PC-3 (cell line): ENCODE measurements around the gene ARSK. TPM values are rescaled to one million over a fixed set of nuclear protein-coding genes. Genes with fewer than 3 reads are reported as not detected.

ENCODE experiments used
- ATAC-seq: fragments of 200-7000 bp; cut with Tn5 transposase; 2 replicates; pipeline ENCODE4 v1.9.1; 2020; ENCODE audit warnings: mild to moderate bottlenecking, moderate library complexity
- BruUV-seq: library from RNA; stranded (reverse); fragments of 400-500 nt; replicated peaks from 2 replicates; lab custom pipeline; 2021; lab: Mats Ljungman, UMichigan
- CTCF ChIA-PET: fragments of 300-600 bp; sonication (Branson Sonifier 250); formaldehyde crosslinking; loops from one replicate; lab custom pipeline; 2022; ENCODE audit warnings: antibody characterized with exemption; lab: Charles Lee
- POLR2A ChIA-PET: fragments of 300-600 bp; sonication (Branson Sonifier 250); formaldehyde crosslinking; loops from one replicate; lab custom pipeline; 2022; ENCODE audit warnings: antibody characterized with exemption; ENCODE audit not compliant: unreplicated experiment; lab: Charles Lee
- DNase-seq: peaks from one replicate; pipeline ENCODE4 v3.0.0-alpha.2; 2015
- H2AFZ ChIP-seq: fragments of 300-600 bp; sonication (generic); 2 replicates; pipeline ENCODE4 v1.6.0; 2016; ENCODE audit warnings: antibody characterized with exemption, low read length
- H3F3A ChIP-seq: fragments of 300-600 bp; sonication (generic); one replicate; pipeline ENCODE4 v1.6.0; 2017; ENCODE audit warnings: antibody characterized with exemption, low read length, control low read depth, mild to moderate bottlenecking; ENCODE audit not compliant: unreplicated experiment
- H3K27ac ChIP-seq: fragments of 300-600 bp; sonication (generic); 2 replicates; pipeline ENCODE4 v1.5.1; 2016; ENCODE audit warnings: mild to moderate bottlenecking, low read length
- H3K27me3 ChIP-seq: fragments of 300-600 bp; sonication (generic); 2 replicates; pipeline ENCODE4 v1.6.1; 2016; ENCODE audit warnings: low read length, mixed read lengths
- H3K36me3 ChIP-seq: fragments of 300-600 bp; sonication (generic); 2 replicates; pipeline ENCODE4 v1.6.1; 2016; ENCODE audit warnings: low read depth, mixed run types, low read length, mixed read lengths
- H3K4me1 ChIP-seq: fragments of 300-600 bp; sonication (generic); 2 replicates; pipeline ENCODE4 v1.5.1; 2016; ENCODE audit warnings: low read length; ENCODE audit not compliant: insufficient read depth
- H3K4me2 ChIP-seq: fragments of 300-600 bp; sonication (generic); 2 replicates; pipeline ENCODE4 v1.6.0; 2016; ENCODE audit warnings: low read length
- H3K4me3 ChIP-seq: fragments of 300-600 bp; sonication (generic); 2 replicates; pipeline ENCODE4 v1.5.1; 2016; ENCODE audit warnings: mild to moderate bottlenecking, low read length, mixed read lengths
- H3K79me2 ChIP-seq: fragments of 300-600 bp; sonication (generic); 2 replicates; pipeline ENCODE4 v1.6.1; 2017; ENCODE audit warnings: low read length, mixed read lengths
- H3K9ac ChIP-seq: fragments of 300-600 bp; sonication (generic); 2 replicates; pipeline ENCODE4 v1.6.0; 2016; ENCODE audit warnings: mild to moderate bottlenecking, low read length
- H3K9me2 ChIP-seq: fragments of 300-600 bp; sonication (generic); replicated peaks from 2 replicates; pipeline ENCODE4 v1.6.1; 2016; ENCODE audit warnings: mixed run types, low read length, mixed read lengths
- H3K9me3 ChIP-seq: fragments of 300-600 bp; sonication (generic); 2 replicates; pipeline ENCODE4 v1.6.1; 2016; ENCODE audit warnings: low read length, mixed read lengths
- H4K20me1 ChIP-seq: fragments of 300-600 bp; sonication (generic); 2 replicates; pipeline ENCODE4 v1.6.1; 2016; ENCODE audit warnings: low read length, mixed read lengths
- EZH2 ChIP-seq: fragments of 300-600 bp; sonication (generic); IDR thresholded peaks from one replicate; pipeline ENCODE4 v1.6.1; 2017; ENCODE audit warnings: antibody characterized with exemption, mild to moderate bottlenecking, low read length; ENCODE audit not compliant: unreplicated experiment
- EZH2phosphoT487 ChIP-seq: fragments of 300-600 bp; sonication (generic); IDR thresholded peaks from 2 replicates; pipeline ENCODE4 v1.6.1; 2018; ENCODE audit warnings: mild to moderate bottlenecking, antibody characterized with exemption, low read length, borderline replicate concordance
- intact Hi-C: fragments of 100-400 bp; cut with micrococcal nuclease; formaldehyde crosslinking; loops from 2 replicates; pipeline ENCODE4 v1.9.0; 2023
- total RNA-seq: library from RNA; depleted of rRNA; stranded (reverse); fragments of >200 nt; gene quantifications from 2 replicates; pipeline ENCODE4 v1.2.3, GENCODE V29; 2014
- TF ChIP-seq, protein P1 (sequence below): fragments of 300-600 bp; sonication (generic); conservative IDR thresholded peaks from 2 replicates; pipeline ENCODE4 v1.5.1; 2017; ENCODE audit warnings: antibody characterized with exemption, low read depth, mild to moderate bottlenecking, low read length

The ARSK gene
- total RNA-seq, 1 experiment from 2014 or later, result 10.5 TPM

DNA sequence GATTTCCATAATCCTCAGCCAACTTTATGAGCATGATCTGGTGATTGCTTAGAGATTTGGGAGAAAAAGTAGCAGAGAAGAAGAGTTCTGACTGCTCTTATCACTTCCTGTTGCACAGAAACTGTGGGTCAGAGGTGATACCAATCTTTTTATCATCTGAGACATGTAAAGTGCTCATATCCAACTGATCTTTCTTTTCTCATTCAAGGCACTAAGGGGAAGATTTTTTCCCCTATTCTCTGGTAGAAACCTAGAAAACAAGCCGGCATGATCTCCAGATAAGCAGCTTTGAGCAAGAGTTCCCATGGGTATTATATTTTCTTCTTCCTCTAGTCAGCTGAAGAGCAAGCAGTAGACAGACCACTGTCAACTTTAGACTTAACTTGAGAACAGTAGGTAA is 36.0 kb downstream of the ARSK start:
- peak overlapping the region; percentile 11; the same call in 1 of the 2 replicates for H3K4me2 ChIP-seq
- CTCF ChIA-PET, result no interaction called here

DNA sequence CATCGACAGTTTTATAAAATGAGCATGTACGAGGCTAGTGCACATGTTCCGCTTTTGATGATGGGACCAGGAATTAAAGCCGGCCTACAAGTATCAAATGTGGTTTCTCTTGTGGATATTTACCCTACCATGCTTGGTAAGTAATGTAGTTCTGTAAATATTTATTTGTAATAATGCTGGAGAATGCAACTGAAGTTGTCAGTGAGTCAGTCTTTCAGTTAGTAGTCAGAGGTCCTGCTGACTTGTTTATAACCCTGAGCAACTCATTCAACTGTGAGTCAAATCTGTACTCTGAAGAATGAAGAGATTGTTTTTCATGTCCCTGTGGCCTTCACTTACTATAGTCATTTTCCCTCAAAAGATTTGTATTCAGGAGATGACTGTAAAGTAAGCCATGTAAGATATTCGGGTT is 36.6 kb downstream of the ARSK start:
- Histone ChIP-seq H3K27ac (peak overlapping the region; percentile 81), H4K20me1 (no peaks in the 10 kb centered on the region), H3K27me3 (no peaks in the 10 kb centered on the region), H3K9me2 (no peaks in the 10 kb centered on the region), H3K79me2 (no peaks in the 10 kb centered on the region), H2AFZ (no peak overlapping the region), H3K36me3 (no peaks in the 10 kb centered on the region; the same call in 1 of the 2 replicates), H3K4me1 (peaks cover 28% of the 10 kb centered on the region), H3F3A (peaks cover 6% of the 10 kb centered on the region), H3K4me3 (no peak overlapping the region), H3K9ac (no peak overlapping the region), H3K4me2 (peak overlapping the region; percentile 54), H3K9me3 (no peaks in the 10 kb centered on the region)
- intact Hi-C loops, result loop anchor here (2.0 kb wide), 1 partner anchor 37 kb away; the partner anchor contains the start of genes ARSK and SKIC3
- peak; percentile 90 for DNase-seq
- ChIA-PET CTCF (no interaction called here), POLR2A (interaction anchor here (0.6 kb wide), 1 partner anchor 271 kb away, joined by 3 read pairs; no protein-coding TSS in a partner anchor)
- peak; percentile 98 for ATAC-seq
- BruUV-seq, result no TSS peak
- TF ChIP-seq EZH2phosphoT487, result no peak
- TF ChIP-seq, protein P1, sequence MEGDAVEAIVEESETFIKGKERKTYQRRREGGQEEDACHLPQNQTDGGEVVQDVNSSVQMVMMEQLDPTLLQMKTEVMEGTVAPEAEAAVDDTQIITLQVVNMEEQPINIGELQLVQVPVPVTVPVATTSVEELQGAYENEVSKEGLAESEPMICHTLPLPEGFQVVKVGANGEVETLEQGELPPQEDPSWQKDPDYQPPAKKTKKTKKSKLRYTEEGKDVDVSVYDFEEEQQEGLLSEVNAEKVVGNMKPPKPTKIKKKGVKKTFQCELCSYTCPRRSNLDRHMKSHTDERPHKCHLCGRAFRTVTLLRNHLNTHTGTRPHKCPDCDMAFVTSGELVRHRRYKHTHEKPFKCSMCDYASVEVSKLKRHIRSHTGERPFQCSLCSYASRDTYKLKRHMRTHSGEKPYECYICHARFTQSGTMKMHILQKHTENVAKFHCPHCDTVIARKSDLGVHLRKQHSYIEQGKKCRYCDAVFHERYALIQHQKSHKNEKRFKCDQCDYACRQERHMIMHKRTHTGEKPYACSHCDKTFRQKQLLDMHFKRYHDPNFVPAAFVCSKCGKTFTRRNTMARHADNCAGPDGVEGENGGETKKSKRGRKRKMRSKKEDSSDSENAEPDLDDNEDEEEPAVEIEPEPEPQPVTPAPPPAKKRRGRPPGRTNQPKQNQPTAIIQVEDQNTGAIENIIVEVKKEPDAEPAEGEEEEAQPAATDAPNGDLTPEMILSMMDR, result no peak
- TF ChIP-seq EZH2, result no peak

More for the DNA sequence above, 36.0 kb downstream of the ARSK start:
- Histone ChIP-seq H3K9me3 (no peaks in the 10 kb centered on the region), H2AFZ (no peak overlapping the region), H3K4me3 (no peak overlapping the region), H3K4me1 (peaks cover 28% of the 10 kb centered on the region), H3K9ac (no peak overlapping the region), H3K36me3 (no peaks in the 10 kb centered on the region; the same call in 1 of the 2 replicates), H3K27me3 (no peaks in the 10 kb centered on the region), H3K79me2 (no peaks in the 10 kb centered on the region), H3K9me2 (no peaks in the 10 kb centered on the region), H3K27ac (peak overlapping the region; percentile 81), H3F3A (peaks cover 6% of the 10 kb centered on the region), H4K20me1 (no peaks in the 10 kb centered on the region)
- DNase-seq, result no peak
- 0 out of 2 replicates have a peak, but pooled peaks have one; percentile 10 for ATAC-seq
- TF ChIP-seq EZH2 (no peak), EZH2phosphoT487 (no peak)
- TF ChIP-seq, protein P1, result no peak
- intact Hi-C loops, result loop anchor here (2.0 kb wide), 1 partner anchor 36 kb away; the partner anchor contains the start of genes ARSK and SKIC3
- BruUV-seq, result no TSS peak
- POLR2A ChIA-PET, result no interaction called here

DNA sequence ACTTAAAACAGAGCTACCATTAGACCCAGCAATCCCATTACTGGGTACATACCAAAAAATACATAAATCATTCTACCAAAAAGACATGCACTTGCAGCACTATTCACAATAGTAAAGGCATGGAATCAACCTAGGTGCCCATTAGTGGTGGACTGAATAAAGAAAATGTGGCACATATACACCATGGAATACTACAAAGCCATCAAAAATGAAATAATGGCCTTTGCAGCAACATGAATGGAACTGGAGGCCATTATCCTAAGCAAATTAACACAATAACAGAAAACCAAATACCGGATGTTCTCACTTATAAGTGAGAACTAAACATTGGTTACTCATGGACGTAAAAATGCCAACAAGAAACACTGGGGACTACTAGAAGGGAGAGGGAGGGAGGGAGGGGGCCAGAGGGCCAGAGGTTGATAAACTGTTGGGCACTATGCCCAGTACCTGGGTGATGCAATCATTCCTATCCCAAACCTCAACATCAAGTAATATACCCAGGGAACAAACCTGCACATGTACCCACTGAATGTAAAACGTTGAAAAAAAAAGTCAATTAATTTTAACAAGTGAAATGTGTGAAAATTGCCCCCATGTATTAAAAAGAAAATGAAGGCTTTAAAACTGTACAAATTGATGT is 40.5 kb downstream of the ARSK start:
- no peak overlapping the region for H3K4me3 ChIP-seq
- H4K20me1 ChIP-seq, result no peaks in the 10 kb centered on the region
- no peak for ATAC-seq
- H3K27me3 ChIP-seq, result no peaks in the 10 kb centered on the region
- CTCF ChIA-PET, result no interaction called here
- H3K79me2 ChIP-seq, result no peaks in the 10 kb centered on the region
- no peak overlapping the region for H3K4me2 ChIP-seq
- intact Hi-C loops, result no loop called here
- H3K4me1 ChIP-seq, result peaks cover 22% of the 10 kb centered on the region
- no TSS peak for BruUV-seq
- H2AFZ ChIP-seq, result no peak overlapping the region
- no peaks in the 10 kb centered on the region for H3K9me3 ChIP-seq
- H3K9ac ChIP-seq, result no peak overlapping the region
- H3K9me2 ChIP-seq, result no peaks in the 10 kb centered on the region
- no peak overlapping the region for H3K27ac ChIP-seq
- H3F3A ChIP-seq, result peaks cover 6% of the 10 kb centered on the region
- POLR2A ChIA-PET, result interaction anchor here (0.9 kb wide), 1 partner anchor 227 kb away, joined by 4 read pairs; the partner anchor contains the start of gene GLRX
- DNase-seq, result peak; percentile 38
- no peak for TF ChIP-seq EZH2phosphoT487
- no peaks in the 10 kb centered on the region; the same call in 1 of the 2 replicates for H3K36me3 ChIP-seq
